CD14-positive monocyte (primary cell): ENCODE measurements around the gene ABCG2. TPM values are rescaled to one million over a fixed set of nuclear protein-coding genes. Genes with fewer than 3 reads are reported as not detected.

ENCODE experiments used
- DNase-seq, 3 donors: peaks; one replicate each; pipeline ENCODE4 v3.0.0-alpha.2; 2011 to 2022
- H2AFZ ChIP-seq: 2 replicates; pipeline ENCODE4 v1.6.0; 2012; ENCODE audit warnings: mild to moderate bottlenecking, low read depth, low read length, inconsistent platforms; ENCODE audit not compliant: insufficient read depth, poor library complexity, severe bottlenecking
- H3K27ac ChIP-seq, 2 donors: 1 replicate in 1 of 2; 2 replicates in 1 of 2; pipeline ENCODE4 v1.5.1; 2012 to 2013; ENCODE audit warnings: low read length in 2 of 2, control low read depth in 1 of 2, inconsistent platforms in 1 of 2, low read depth in 1 of 2, mild to moderate bottlenecking in 1 of 2
- H3K27me3 ChIP-seq, 2 donors: one replicate each; pipeline versions ENCODE4 v1.6.0 to v1.6.1; 2011 to 2013; ENCODE audit warnings: low read length in 2 of 2; ENCODE audit not compliant: control insufficient read depth in 2 of 2, insufficient read depth in 2 of 2
- H3K36me3 ChIP-seq, 2 donors: replicated peaks in 1 of 2; 1 replicate in 1 of 2; 2 replicates in 1 of 2; pipeline versions ENCODE4 v1.5.1 to v1.6.1; 2012 to 2013; ENCODE audit warnings: low read length in 2 of 2, control low read depth in 1 of 2, inconsistent platforms in 1 of 2, mild to moderate bottlenecking in 1 of 2; ENCODE audit not compliant: insufficient read depth in 2 of 2, control insufficient read depth in 1 of 2
- H3K4me1 ChIP-seq, 2 donors: 1 replicate in 1 of 2; 2 replicates in 1 of 2; pipeline versions ENCODE4 v1.5.1 to v1.6.1; 2012 to 2013; ENCODE audit warnings: low read length in 2 of 2, control low read depth in 1 of 2, inconsistent platforms in 1 of 2, mild to moderate bottlenecking in 1 of 2, moderate library complexity in 1 of 2; ENCODE audit not compliant: insufficient read depth in 2 of 2, control insufficient read depth in 1 of 2
- H3K4me2 ChIP-seq: replicated peaks from 2 replicates; pipeline ENCODE3; 2012; ENCODE audit warnings: low read length, moderate library complexity, mild to moderate bottlenecking; ENCODE audit not compliant: poor library complexity, severe bottlenecking; ENCODE audit errors: extremely low read depth
- H3K4me3 ChIP-seq, 3 experiments: fragments of 200-600 bp in 1 of 3; sonication (generic) in 1 of 3; replicated peaks in 1 of 3; 1 replicate in 2 of 3; 2 replicates in 1 of 3; pipeline ENCODE4 v1.5.1; 2011 to 2013; ENCODE audit warnings: low read length in 3 of 3, mild to moderate bottlenecking in 3 of 3, control low read depth in 2 of 3, low read depth in 2 of 3, inconsistent platforms in 1 of 3, moderate library complexity in 1 of 3
- H3K79me2 ChIP-seq: 2 replicates; pipeline ENCODE4 v1.6.0; 2012; ENCODE audit warnings: mild to moderate bottlenecking, control low read depth, inconsistent platforms, low read length, moderate library complexity; ENCODE audit not compliant: insufficient read depth
- H3K9ac ChIP-seq: 2 replicates; pipeline ENCODE4 v1.6.0; 2017; ENCODE audit warnings: low read length, mild to moderate bottlenecking; ENCODE audit not compliant: insufficient read depth, poor library complexity, severe bottlenecking
- H3K9me3 ChIP-seq, 2 donors: replicated peaks in 1 of 2; 1 replicate in 1 of 2; 2 replicates in 1 of 2; pipeline versions ENCODE4 v1.5.1 to v1.6.1; 2012 to 2013; ENCODE audit warnings: low read length in 2 of 2, control low read depth in 1 of 2; ENCODE audit not compliant: control insufficient read depth in 1 of 2, insufficient read depth in 1 of 2
- H4K20me1 ChIP-seq: 2 replicates; pipeline ENCODE4 v1.6.0; 2012; ENCODE audit warnings: mild to moderate bottlenecking, low read length, control low read depth, moderate library complexity; ENCODE audit not compliant: insufficient read depth
- H3K27ac Mint-ChIP-seq, 7 donors: one replicate each; pipeline ENCODE4 v1.8.0; 2020; ENCODE audit warnings: mild to moderate bottlenecking in 7 of 7, mixed read lengths in 7 of 7, moderate library complexity in 6 of 7, inconsistent platforms in 2 of 7
- H3K27me3 Mint-ChIP-seq, 3 donors: one replicate each; pipeline ENCODE4 v1.8.0; 2021 to 2022; ENCODE audit warnings: low read depth in 3 of 3, mild to moderate bottlenecking in 3 of 3, mixed read lengths in 3 of 3, moderate library complexity in 3 of 3, inconsistent platforms in 1 of 3
- H3K36me3 Mint-ChIP-seq, 2 donors: one replicate each; pipeline ENCODE4 v1.8.0; 2020; ENCODE audit warnings: mixed read lengths in 2 of 2, inconsistent platforms in 1 of 2, mild to moderate bottlenecking in 1 of 2
- H3K4me1 Mint-ChIP-seq: one replicate; pipeline ENCODE4 v1.8.0; 2020; ENCODE audit warnings: mild to moderate bottlenecking, mixed read lengths
- H3K4me3 Mint-ChIP-seq, 2 donors: one replicate each; pipeline ENCODE4 v1.8.0; 2020; ENCODE audit warnings: mild to moderate bottlenecking in 2 of 2, mixed read lengths in 2 of 2, moderate library complexity in 1 of 2
- H3K9me3 Mint-ChIP-seq, 7 donors: one replicate each; pipeline ENCODE4 v1.8.0; 2020 to 2022; ENCODE audit warnings: mixed read lengths in 7 of 7, mild to moderate bottlenecking in 6 of 7, moderate library complexity in 6 of 7, inconsistent platforms in 2 of 7
- WGBS: methylation state at CpG from one replicate; pipeline ENCODE4 v1.1.5; 2013; ENCODE audit warnings: missing lambda C conversion rate; ENCODE audit not compliant: insufficient coverage; 5-methylcytosine and 5-hydroxymethylcytosine counted together
- intact Hi-C, 2 donors: fragments of 100-400 bp; cut with micrococcal nuclease; formaldehyde crosslinking; loops; one replicate each; pipeline versions ENCODE4 v1.15.0 to v1.15.1; 2023
- polyA plus RNA-seq, 3 donors: library from polyadenylated mRNA; depleted of rRNA in 1 of 3; unstranded in 2 of 3; stranded (reverse) in 1 of 3; fragments of 300-500 nt in 2 of 3; fragments of >200 nt in 1 of 3; fragmentation: Illumina TruSeq in 2 of 3; gene quantifications; 1 replicate in 2 of 3; 2 replicates in 1 of 3; pipeline ENCODE4 v1.2.3, GENCODE V29; 2012 to 2021
- TF ChIP-seq, protein P1 (sequence below): fragments of 200-600 bp; IDR thresholded peaks from one replicate; pipeline ENCODE4 v1.8.0; 2022; ENCODE audit warnings: antibody characterized with exemption, mild to moderate bottlenecking

ABCG2 gene
- polyA plus RNA-seq, 3 donors, result not detected

DNA sequence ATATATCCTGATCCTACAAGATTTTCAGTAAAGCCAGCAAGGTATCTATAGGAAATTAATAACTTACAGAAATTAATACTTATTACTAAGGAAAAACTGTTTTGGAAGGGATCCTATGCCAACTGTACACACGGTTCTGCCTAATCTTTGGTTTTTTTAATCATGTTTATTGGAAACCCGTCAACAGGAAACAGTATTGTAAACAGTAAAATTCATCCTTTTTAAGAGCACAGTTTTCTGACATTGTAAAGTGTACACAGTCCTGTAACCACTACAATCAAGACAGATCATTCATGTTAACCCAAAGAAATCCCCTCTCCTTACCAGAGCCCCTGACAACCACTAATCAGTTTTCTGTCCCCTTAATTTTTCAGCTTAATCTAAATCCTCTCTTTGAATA lies 9.9 kb downstream of the ABCG2 start:
- peaks cover 1 to 5% (median 4%) of the 10 kb centered on the region in 3 donors for H3K27me3 Mint-ChIP-seq
- H3K36me3 ChIP-seq, result no peaks in the 10 kb centered on the region
- H2AFZ ChIP-seq, result no peak overlapping the region
- no peak for DNase-seq
- H3K27me3 ChIP-seq, result no peaks in the 10 kb centered on the region
- H3K4me1 Mint-ChIP-seq, result no peaks in the 10 kb centered on the region
- no peaks in the 10 kb centered on the region for H3K4me1 ChIP-seq
- no peaks in the 10 kb centered on the region for H3K9me3 Mint-ChIP-seq
- intact Hi-C loops, result no loop called here
- no peaks in the 10 kb centered on the region for H3K9me3 ChIP-seq
- no CpG with 5 or more reads among the region's 2 CpGs for WGBS
- no peak overlapping the region for H3K4me3 Mint-ChIP-seq
- no peaks in the 10 kb centered on the region for H3K79me2 ChIP-seq
- H3K36me3 Mint-ChIP-seq, result no peaks in the 10 kb centered on the region
- TF ChIP-seq, protein P1, sequence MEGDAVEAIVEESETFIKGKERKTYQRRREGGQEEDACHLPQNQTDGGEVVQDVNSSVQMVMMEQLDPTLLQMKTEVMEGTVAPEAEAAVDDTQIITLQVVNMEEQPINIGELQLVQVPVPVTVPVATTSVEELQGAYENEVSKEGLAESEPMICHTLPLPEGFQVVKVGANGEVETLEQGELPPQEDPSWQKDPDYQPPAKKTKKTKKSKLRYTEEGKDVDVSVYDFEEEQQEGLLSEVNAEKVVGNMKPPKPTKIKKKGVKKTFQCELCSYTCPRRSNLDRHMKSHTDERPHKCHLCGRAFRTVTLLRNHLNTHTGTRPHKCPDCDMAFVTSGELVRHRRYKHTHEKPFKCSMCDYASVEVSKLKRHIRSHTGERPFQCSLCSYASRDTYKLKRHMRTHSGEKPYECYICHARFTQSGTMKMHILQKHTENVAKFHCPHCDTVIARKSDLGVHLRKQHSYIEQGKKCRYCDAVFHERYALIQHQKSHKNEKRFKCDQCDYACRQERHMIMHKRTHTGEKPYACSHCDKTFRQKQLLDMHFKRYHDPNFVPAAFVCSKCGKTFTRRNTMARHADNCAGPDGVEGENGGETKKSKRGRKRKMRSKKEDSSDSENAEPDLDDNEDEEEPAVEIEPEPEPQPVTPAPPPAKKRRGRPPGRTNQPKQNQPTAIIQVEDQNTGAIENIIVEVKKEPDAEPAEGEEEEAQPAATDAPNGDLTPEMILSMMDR, result no peak
- no peaks in the 10 kb centered on the region for H4K20me1 ChIP-seq
- no peak overlapping the region for H3K27ac ChIP-seq
- H3K4me3 ChIP-seq, result no peak overlapping the region
- H3K4me2 ChIP-seq, result no peak overlapping the region
- no peak overlapping the region for H3K27ac Mint-ChIP-seq
- H3K9ac ChIP-seq, result no peak overlapping the region

DNA sequence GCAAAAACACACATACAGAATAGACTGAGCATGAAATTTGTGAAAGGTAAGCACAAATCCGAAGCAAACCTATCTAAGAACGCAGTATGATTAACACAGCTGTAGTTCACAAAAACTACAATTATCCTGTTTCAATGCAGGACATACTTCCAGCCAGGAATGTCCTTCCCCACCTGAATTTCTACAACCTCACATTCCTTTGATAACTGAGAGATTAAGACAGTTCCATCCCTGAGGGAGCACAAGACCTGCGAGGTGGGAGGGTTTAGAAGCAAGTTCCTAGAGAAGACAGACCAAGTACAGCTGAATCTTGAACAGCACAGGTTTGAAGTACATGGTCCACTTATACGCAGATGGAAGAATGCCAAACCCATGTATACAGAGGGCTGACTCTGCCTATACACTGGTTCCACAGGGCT lies 10.6 kb downstream of the ABCG2 start:
- H3K9me3 ChIP-seq, result no peaks in the 10 kb centered on the region
- H3K9me3 Mint-ChIP-seq, result no peaks in the 10 kb centered on the region
- no peak overlapping the region for H2AFZ ChIP-seq
- H3K36me3 Mint-ChIP-seq, result no peaks in the 10 kb centered on the region
- no peak for DNase-seq
- no peak overlapping the region for H3K27ac ChIP-seq
- H3K4me1 ChIP-seq, result no peaks in the 10 kb centered on the region
- WGBS, result 100% methylated on average over 4 of the region's 4 CpGs
- no peak overlapping the region for H3K27ac Mint-ChIP-seq
- no peaks in the 10 kb centered on the region for H3K4me1 Mint-ChIP-seq
- H3K9ac ChIP-seq, result no peak overlapping the region
- intact Hi-C loops, result no loop called here
- no peaks in the 10 kb centered on the region for H3K36me3 ChIP-seq
- H4K20me1 ChIP-seq, result no peaks in the 10 kb centered on the region
- H3K27me3 Mint-ChIP-seq, result peaks cover 1 to 5% (median 4%) of the 10 kb centered on the region in 3 donors
- H3K4me2 ChIP-seq, result no peak overlapping the region
- TF ChIP-seq, protein P1, result no peak
- no peaks in the 10 kb centered on the region for H3K79me2 ChIP-seq
- H3K4me3 Mint-ChIP-seq, result no peak overlapping the region
- no peaks in the 10 kb centered on the region for H3K27me3 ChIP-seq
- H3K4me3 ChIP-seq, result no peak overlapping the region
